Stimulated activated CD8-positive, alpha-beta memory T cell treated with anti-CD3 and anti-CD28 coated beads, Interleukin-2, amount 100 ng/mL, for 1 hour (primary cell): ENCODE results near the gene NPC2.
A peak's percentile ranks its signal among the peaks of the same experiment; 100 is the strongest.
"Not testable (repeated sequence)": the region's sequence is repeated elsewhere in the genome, so short reads cannot be mapped to it uniquely, and the experiment has no call there.

ENCODE experiments used
- DNase-seq, 2 donors: peaks; one replicate each; pipeline ENCODE4 v3.0.0-alpha.2; 2020; ENCODE audit warnings: low read depth in 2 of 2

NPC2 gene

DNA sequence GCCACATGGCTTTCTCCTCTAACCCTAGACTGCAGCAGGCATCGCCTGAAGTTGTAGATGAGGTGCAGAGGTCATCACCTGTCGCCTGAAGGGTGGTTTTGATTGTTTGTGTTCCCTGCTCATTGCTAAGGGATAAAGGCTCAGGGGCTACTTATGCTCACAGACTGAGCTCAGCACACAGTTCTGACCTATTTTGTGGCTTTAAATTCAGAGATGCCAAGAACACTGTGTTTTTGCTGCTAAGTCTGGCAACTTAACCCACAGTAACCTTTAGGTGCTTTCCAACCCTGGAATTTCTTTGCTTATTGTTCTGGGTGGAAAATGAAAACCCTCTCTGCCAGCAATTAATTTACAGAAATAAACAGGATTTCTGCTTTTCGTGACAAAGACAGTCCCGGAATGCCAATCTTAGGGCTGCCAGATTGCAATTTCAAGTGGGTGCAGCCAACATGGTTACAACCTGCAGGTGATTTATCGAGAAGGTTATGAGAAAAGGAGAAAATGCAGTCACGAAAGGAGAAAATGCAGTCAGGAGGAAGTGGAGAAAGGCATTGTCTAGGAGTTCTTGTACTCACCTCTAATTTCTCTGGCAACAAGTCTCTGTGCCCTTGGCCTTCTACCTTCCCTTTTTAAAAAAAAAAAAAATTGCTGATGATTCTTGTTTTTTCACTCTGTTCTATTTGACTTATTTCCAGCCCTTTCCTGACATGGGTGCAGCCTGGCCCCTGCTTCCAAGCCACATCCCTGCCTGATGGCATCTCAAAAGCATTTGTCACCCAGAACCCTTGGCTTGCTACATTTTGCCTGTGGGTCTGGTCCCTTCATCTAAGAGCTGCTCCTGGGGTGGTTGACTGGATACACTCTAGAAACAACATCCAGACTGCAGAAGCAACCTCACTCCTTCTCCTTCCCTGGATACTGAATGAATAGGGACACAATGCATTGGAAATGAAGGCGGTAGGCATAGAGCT, 23.3 kb downstream of the NPC2 start:
- DNase-seq, result no peak

DNA sequence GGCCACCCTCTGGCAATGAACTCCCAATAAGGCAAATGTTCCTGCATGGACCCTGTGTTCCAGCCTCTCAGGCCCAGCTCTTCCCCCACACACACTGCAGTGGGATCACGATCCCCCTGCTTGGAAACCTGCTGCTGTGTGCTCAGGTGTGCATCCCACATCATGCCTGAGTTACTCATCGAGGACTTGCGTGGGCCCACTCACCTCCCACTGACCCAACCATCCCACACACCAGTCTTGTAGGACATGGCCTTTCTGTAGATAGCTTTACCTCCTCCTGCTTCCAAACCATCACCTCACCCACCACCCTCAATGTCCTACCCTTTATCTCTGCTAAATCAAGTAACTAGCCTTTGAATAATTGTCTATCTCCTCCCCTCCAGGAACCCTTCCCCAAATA, 24.6 kb downstream of the NPC2 start:
- DNase-seq, result no peak

DNA sequence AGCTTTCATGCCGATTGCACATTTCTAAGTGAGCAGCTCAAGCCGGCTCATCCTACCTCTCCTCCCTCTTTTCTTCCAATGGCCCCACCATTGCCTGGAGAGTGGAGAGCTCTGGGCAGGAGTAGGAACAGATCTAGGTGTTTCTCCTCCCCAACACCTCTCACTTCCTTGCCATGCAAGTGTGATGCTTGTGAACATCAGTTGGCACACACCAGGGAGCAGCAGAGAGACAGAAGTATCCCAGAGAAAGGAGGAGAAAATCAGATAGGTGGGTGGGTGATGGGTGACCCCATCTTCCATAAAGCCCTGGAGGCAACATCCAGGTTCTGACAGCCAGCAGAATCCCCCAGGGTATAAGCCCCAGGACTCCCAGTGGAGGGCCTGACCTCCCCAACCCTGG, 27.8 kb downstream of the NPC2 start:
- no peak for DNase-seq

DNA sequence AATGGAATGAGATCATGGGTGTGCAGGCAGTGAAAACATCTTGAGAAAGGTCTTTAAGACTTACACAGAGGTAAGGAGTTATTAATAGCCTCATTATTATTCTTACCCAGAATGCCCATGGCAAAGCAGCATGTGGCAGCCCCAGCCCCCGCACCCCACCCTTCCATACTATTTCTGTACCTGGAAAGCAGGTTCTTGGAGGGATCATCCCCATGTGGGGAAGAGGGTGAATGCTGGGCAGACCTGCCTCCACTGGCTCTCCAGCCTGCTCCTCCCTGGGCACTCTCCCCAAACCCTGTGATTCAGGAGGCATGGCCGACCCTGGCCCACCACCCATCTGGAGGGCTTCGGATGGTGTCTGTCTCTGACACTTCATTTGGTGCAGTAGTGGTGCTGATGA, 28.3 kb downstream of the NPC2 start:
- DNase-seq, result no peak

DNA sequence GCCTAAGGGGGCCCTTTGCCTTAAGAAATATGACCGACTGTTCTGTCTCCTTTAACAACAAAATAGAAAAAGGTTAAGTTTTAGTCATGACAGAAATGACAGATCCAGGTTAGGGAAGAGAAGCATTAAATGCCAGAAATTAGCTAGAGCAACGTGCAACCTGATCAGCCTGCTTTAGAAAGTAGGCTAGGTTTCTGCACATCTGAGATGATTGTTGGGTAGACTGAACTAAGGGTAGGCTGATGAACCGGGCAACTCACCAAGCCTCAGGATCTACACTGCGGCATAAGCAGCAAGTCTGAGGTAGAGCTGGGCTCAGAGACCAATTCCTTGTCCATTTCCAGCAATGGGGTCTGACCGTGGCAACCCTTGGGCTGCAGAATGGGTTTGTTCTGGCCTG, 29.4 kb downstream of the NPC2 start:
- no peak for DNase-seq

DNA sequence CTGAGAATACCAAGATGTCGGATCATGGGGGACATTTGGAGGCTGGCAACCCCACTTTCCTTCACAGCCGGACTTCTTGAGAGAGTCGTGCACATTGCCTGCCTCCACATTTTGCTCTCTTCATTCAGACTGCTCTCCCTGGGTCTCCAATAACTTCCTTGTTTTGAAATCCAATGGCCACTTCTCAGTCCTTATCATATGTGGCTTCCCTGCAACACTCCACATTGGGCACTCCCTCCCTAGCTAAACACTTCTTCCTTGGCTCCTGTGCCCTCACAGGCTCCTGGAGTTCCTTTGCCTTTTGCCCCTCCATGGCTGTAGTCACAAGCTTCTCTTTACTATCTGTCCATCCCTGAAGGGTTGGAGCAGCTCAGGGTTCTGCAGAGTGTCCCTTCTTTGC, 30.1 kb downstream of the NPC2 start:
- DNase-seq, result no peak

DNA sequence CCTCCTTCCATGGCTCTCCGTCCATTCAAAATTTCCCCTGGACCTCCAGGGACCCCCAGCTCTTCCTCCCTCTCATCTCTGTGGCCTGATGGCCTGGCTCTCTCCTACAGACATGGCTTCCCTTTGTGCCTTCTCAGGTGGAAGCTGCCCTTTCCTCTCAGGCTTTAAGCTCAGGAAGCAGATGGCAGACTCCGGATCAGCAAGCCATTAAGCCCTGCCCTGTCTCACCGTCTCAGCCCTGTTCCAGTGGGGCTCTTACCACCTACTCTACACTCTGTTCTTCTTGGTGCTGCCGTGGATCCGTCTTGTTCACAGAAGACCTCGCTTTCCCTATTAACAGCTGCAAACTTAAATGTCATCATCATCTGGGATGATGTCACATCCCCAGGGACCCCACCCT, 33.1 kb downstream of the NPC2 start:
- DNase-seq, result no peak

DNA sequence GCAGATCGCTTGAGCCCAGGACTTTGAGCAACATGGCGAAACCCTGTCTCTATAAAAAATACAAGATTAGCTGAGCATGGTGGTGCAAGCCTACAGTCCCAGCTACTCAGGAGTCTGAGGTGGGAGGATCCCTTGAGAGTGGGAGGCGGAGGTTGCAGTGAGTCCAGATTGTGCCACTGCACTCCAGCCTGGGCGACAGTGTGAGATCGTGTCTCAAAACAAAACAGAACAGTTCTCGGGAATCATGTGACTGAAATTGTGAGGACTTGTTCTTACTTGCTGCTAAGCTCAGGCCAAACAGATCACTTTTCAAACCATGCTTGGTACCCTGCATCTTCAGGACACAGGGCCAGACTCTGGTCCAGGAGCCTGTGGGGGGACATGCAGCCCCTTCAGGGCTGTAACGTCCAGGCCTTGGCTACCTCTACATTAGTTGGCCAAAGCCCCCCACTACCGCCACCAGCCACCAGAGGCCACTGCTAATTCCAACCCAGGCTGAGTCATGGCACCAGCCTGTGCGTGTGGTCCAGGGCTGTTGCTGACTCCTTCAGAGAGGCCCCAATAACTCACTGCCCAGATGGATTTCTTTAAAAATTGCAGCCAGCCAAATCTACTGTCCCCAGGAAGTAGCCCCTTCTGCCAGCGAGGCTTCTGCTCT, 33.7 kb downstream of the NPC2 start:
- peak in 1 of 2 donors; percentile 2 for DNase-seq

DNA sequence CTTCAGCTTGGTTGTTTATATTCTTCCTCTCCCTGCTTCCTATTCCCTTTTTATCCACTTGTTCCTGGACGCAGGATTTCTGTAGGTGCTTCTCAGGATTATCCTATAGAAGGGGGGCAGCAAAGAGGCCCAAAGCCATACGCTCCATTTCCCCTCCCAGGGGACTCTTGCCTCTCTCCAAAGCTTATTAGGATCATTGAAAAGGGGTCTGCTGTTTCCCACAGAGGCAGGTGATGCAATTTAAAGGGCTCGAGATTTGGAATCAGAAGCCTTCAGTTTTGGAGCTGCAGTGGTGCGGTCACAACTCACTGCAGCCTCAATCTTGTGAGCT, 35.6 kb downstream of the NPC2 start:
- no peak for DNase-seq

DNA sequence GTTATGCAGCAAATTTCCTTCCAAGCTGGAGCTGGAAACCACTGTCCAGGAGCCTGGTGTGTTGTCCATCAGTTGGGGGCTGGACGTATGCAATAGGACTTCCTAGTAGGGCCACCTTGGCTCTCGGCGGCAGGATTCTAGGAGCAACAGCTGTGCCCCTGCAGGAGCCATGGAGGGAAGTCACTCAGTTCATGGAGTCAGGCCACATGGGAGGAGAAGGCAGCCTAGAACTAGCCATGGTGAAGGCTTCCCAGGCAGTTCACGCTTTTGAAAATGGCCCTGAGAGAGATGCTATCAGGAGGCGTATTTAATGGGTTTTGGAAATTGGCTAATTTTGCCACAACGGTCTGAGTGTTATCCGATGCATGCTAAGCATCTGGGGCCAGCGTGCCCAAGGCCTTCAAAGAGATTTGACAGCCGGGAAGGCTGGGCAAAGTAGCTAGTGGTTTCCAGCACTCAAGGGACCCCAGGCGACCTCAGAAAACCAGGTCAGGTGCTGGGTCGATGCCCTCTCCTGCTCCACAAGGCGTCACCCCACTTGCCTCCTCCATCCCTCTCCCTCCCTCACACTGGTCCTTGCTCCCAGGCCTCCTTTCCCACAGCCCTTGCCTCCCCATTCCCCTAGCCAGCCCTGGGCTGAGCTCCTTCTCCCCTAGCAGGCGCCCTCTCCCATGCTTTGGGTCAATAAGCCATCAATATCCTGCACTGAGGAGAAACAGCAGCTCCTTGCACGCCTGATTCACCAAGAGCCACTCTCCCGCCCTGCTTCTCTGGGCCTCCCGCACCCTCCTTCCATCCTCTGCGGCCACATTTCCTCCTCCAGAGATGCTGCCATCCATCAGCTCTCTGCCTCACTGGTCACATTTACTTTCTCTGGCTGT, 36.2 kb downstream of the NPC2 start:
- no peak for DNase-seq

DNA sequence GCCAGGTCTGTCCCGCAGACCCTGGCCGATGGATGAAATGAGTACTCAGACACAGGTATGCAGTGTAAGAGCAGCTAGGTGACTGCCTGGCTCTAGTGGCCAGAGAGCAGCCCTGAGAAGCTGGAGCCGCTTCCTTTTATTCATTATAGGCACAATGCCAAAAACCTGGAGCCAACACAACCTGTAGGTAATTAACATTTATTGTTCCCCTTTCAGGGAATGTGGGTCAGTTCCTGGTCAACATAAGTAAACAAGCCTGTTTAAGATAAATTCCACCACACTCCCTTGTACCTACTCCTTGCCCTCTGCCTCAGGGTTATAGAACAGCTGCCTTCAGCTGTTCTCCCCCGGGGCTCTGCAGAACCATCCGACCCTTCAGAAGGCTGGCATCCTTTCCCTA, 38.7 kb downstream of the NPC2 start:
- not testable (repeated sequence) for DNase-seq

DNA sequence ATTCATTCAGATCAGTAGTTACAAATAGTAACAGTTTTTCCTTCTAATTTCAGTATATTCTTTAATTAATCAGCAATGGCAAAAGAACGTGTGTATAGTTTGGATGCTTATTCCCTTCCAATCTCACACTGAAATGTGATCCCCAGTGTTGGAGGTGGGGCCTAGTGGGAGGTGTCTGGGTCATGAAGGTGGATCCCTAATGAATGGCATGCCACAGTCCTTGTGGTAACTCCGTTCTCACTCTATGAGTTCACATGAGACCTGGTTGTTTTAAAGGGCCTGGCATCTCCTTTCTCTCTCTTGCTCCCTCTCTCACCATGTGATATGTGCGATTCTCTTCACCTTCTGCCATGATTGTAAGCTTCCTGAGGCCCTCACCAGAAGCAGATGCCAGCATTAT, 48.2 kb downstream of the NPC2 start:
- DNase-seq, result no peak

DNA sequence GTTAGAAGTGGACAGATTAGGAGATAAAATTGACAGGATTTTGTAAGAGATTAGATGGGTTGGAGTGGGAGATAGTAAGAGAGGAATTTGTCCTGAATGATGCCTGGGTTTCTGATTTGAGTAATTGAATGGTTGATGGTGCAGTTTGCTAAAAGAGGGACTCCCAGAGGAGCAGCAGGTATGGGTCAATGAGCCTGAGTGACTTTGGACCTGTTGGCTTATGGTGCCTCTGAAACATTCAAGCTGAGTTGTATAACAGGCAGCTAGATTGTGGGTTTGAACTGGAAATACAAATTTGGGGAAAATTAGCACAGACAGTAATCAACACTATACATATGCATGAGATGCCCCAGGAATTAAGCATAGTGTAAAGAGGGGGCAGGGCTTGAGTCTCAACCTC, 50.3 kb downstream of the NPC2 start:
- DNase-seq, result no peak

DNA sequence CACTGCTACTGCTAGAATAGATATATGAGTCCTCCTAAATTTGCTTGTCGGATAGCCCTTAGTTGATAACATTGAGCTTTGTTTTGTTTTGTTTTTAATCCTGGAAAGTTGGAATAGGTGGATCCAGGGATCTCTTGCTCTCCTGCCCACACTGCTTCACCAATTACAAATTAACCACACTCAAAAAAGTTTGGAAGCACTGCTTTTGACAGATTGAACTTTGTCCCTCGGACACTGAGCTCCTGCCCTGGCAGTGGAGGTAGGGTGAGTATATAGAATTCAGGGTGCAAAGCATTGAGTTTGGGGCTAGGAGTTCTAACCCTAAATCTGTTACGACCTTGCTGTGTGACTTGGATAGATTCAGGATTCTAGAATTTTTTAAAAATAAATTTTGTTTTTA, 52.0 kb downstream of the NPC2 start:
- no peak for DNase-seq

DNA sequence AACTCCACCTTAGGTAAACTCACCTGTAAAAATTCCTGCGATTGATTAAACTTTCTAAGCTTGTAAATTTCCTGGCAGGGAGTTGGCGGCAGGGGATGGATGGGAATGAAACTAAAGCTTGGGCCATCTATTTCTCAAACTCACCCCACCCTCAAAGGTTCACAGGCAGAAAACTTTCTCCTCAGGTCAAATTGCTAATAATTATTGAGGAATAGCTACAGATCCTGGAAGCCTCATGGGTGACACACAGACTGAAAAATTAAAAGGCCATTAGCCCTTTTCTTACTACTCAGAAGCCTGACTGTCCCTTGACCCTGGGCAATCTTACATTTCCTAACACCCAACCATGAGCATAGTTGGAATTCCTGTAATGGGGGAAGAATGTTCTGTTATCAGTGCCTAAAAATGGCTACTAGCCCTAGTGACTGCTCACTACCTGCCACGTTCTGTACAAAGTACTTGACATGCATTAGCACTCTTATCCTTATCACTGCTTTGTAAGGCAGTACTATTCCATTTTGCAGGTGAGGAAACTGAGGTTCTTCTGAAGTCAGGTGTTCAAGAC, 54.7 kb downstream of the NPC2 start:
- DNase-seq, result no peak

DNA sequence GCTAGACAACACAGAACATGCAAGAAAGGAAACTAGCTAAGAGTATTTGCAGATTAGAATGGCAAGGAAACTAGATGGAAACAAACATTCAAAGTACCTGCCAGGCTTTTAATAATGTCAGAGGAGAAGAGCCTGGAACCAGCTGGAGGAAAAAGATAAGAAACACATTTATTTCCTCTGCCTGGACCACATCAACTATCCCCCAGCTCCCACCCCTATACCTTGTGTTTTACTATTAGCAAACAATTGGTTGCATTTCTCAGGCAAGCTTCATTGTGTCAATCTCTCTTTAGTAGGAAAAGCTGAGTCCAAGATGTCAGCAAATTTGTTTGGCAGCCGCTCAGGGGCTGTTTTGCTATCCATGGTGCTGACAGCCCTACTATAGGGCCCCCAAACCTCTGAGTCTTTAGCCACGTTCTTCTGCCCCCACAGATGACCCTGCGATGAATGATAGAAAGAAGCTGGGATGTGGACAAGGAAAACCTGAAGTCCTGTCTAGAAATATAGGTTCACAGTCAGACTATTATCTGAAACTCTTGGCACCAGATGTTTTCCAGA, 55.5 kb downstream of the NPC2 start:
- DNase-seq, result no peak

DNA sequence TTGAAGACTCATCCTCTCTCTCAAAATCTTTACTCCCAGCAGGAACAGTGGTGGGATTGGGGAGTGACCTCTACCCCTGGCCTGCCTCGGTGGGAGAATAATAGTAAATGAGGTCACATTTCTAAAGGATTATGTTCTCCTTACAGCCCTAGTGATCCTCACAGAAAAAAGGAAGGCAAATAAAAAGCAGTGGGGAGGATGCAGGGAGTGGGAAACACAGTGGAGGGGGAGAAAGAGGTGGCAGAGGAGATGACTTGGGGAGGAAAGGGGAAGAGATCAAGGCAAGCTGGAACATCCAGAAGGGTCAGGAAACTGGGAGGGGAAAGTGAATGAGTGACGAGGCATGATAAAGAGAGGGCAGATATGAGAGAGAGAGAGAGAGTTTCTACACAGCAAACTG, 58.8 kb downstream of the NPC2 start:
- DNase-seq, result no peak

DNA sequence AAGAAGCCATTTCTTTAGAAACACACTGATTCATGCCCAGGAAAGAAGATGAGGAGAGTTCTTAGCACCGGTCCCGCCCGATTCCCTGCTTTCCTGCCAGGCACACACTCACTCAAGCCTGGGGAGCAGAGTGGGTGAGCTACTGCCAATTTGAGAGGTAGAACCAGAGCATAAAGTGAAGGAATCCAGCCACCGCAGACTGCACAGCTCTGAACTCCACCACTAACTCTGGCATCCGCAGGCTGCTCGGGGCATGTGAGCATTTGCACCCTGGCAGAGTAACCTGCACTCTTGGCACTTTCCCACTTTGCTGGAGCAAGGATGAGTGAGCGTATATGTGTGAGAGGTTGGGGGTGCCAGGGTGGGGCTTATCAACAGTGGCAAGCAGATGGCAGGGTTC, 63.1 kb downstream of the NPC2 start:
- no peak for DNase-seq
